Measurements from ENCODE around the gene MAMDC2. TPM values are rescaled to one million over a fixed set of nuclear protein-coding genes. Genes with fewer than 3 reads are reported as not detected.

Gene MAMDC2
- total RNA-seq, 4 donors from 2014 or later = 8.9 to 24.7 (median 17.4) TPM

GRCh38 chr9:70147196-70147595, 103.5 kb downstream of the MAMDC2 start:
- Histone ChIP-seq H3K27me3 (no peaks in the 10 kb centered on the region), H3K27ac (no peak overlapping the region), H3K4me1 (no peaks in the 10 kb centered on the region), H3K4me3 (no peak overlapping the region), H3K36me3 (no peaks in the 10 kb centered on the region), H3K9me3 (no peaks in the 10 kb centered on the region)
- DNase-seq = no peak
- TF ChIP-seq POLR2A (IDR thresholded peaks at IDR 0.05) = no peak
- TF ChIP-seq, protein P1, sequence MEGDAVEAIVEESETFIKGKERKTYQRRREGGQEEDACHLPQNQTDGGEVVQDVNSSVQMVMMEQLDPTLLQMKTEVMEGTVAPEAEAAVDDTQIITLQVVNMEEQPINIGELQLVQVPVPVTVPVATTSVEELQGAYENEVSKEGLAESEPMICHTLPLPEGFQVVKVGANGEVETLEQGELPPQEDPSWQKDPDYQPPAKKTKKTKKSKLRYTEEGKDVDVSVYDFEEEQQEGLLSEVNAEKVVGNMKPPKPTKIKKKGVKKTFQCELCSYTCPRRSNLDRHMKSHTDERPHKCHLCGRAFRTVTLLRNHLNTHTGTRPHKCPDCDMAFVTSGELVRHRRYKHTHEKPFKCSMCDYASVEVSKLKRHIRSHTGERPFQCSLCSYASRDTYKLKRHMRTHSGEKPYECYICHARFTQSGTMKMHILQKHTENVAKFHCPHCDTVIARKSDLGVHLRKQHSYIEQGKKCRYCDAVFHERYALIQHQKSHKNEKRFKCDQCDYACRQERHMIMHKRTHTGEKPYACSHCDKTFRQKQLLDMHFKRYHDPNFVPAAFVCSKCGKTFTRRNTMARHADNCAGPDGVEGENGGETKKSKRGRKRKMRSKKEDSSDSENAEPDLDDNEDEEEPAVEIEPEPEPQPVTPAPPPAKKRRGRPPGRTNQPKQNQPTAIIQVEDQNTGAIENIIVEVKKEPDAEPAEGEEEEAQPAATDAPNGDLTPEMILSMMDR (IDR thresholded peaks at IDR 0.05) = no peak

GRCh38 chr9:70147651-70148050, 104.0 kb downstream of the MAMDC2 start:
- DNase-seq = no peak
- no peaks in the 10 kb centered on the region for H3K27me3 ChIP-seq
- TF ChIP-seq, protein P1 (IDR thresholded peaks at IDR 0.05) = no peak
- TF ChIP-seq POLR2A (IDR thresholded peaks at IDR 0.05) = no peak
- H3K36me3 ChIP-seq = no peaks in the 10 kb centered on the region
- H3K9me3 ChIP-seq = no peaks in the 10 kb centered on the region
- no peak overlapping the region for H3K27ac ChIP-seq
- H3K4me1 ChIP-seq = no peaks in the 10 kb centered on the region
- no peak overlapping the region for H3K4me3 ChIP-seq

GRCh38 chr9:70152350-70152749, 108.7 kb downstream of the MAMDC2 start:
- DNase-seq = no peak
- Histone ChIP-seq H3K36me3 (no peaks in the 10 kb centered on the region), H3K4me1 (no peaks in the 10 kb centered on the region), H3K27me3 (no peaks in the 10 kb centered on the region), H3K4me3 (no peak overlapping the region), H3K27ac (no peak overlapping the region), H3K9me3 (no peaks in the 10 kb centered on the region)
- TF ChIP-seq POLR2A (IDR thresholded peaks at IDR 0.05) = no peak

DNA sequence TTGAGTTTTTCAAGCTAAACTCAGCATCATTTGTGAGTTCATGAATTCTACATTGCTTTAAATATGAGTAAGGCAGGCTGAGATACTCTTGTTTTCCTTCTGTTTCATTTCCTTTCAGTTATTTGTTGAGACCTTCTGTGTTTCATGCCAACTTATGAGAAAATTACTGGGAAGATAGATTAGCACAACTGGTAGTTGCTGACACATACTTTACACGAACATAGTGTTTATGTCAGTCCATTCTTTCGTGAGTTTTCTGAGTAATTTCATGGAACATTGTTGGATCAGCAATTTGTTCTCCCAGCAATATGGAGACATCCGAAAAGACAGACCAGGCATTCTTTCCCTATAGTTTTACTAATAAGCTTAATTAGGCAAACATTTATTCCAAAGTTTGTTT, 113.1 kb downstream of the MAMDC2 start:
- DNase-seq = no peak
- no peaks in the 10 kb centered on the region for H3K27me3 ChIP-seq
- H3K4me3 ChIP-seq = no peak overlapping the region
- TF ChIP-seq, protein P1 (IDR thresholded peaks at IDR 0.05) = no peak
- no peak for TF ChIP-seq POLR2A (IDR thresholded peaks at IDR 0.05)
- no peaks in the 10 kb centered on the region for H3K9me3 ChIP-seq
- no peaks in the 10 kb centered on the region for H3K36me3 ChIP-seq
- no peaks in the 10 kb centered on the region for H3K4me1 ChIP-seq
- H3K27ac ChIP-seq = peak overlapping the region in 1 of 4 donors; percentile 8

DNA sequence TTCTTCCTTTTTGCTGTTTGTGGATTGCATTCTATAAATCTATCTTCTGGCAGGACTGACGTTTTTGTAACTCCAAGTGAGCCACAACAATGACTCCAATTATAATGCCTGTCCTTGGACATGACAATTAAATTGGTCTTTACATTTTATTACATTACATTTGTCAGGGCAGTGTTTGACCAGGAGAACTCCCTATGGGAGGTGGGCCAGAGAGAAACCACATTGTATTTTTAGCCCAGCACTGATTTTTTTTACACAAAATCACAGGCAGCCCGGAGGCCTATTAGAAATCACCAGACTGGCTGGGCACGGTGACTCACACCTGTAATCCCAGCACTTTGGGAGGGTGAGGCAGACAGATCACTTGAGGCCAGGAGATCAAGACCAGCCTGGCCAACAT, 116.0 kb downstream of the MAMDC2 start:
- no peak overlapping the region for H3K27ac ChIP-seq
- no peaks in the 10 kb centered on the region for H3K36me3 ChIP-seq
- no peak overlapping the region for H3K4me3 ChIP-seq
- no peak for DNase-seq
- H3K27me3 ChIP-seq = no peaks in the 10 kb centered on the region
- no peaks in the 10 kb centered on the region for H3K9me3 ChIP-seq
- H3K4me1 ChIP-seq = no peaks in the 10 kb centered on the region
- TF ChIP-seq, protein P1 (IDR thresholded peaks at IDR 0.05) = no peak
- no peak for TF ChIP-seq POLR2A (IDR thresholded peaks at IDR 0.05)

DNA sequence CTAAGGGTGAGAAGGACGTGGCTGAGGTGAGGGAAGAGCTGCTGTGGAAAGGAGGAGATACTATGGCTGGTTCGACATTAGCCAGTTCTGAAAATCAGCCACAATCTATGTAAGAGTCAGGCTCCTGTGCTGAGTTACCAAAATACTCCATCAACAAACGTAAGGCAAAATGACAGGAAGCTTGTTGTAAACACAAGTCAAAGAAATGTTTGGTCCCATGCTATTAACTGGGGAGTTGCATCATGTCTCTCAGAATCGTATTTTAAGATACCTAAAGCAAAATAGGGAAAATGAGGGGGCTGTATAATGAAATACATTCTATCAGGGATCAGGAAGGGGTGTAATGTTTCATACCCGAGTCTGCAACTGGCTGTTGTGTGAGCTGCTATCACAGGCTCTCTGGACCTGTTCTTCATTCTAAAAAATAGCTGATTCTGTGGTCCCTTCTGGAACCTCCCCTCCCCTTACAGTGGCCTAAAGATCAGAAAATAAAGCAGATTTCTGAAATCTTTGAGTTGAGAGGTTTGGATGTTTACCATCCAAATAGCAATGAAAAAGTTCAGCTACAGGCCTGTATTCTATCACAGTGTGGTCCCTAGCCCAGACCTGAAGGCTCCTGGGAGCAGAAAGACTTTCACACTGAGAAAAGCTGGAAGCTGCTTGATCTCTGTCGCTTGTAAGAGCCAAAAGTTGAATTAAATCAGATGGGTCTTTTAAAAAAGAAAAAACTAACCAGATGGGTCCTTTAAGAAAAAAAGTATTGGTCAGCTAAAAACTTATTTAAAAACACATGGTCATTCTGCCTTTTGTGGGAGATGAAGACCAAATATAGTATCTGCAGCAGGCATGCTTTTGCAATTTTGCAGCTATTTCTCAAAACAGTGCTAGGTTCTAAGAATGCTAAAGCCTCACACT, 117.3 kb downstream of the MAMDC2 start:
- TF ChIP-seq, protein P1 (IDR thresholded peaks at IDR 0.05) = no peak
- no peak for TF ChIP-seq POLR2A (IDR thresholded peaks at IDR 0.05)
- H3K4me3 ChIP-seq = no peak overlapping the region
- no peaks in the 10 kb centered on the region for H3K9me3 ChIP-seq
- DNase-seq = no peak
- peak overlapping the region in 1 of 4 donors; percentile 43 for H3K27ac ChIP-seq
- H3K27me3 ChIP-seq = no peaks in the 10 kb centered on the region
- H3K36me3 ChIP-seq = no peaks in the 10 kb centered on the region
- H3K4me1 ChIP-seq = no peaks in the 10 kb centered on the region

All from Peyer's patch (tissue), 4 donors.